MV-4-11 (cell line): ENCODE results near the gene GPX6.
"Not testable (repeated sequence)": the region's sequence is repeated elsewhere in the genome, so short reads cannot be mapped to it uniquely, and the experiment has no call there.

Experiments used
- DNase-seq: peaks from one replicate; lab custom pipeline; 2025; lab: John Stamatoyannopoulos, UW

GPX6 gene

GRCh38 chr6:28523241-28523622, 7.6 kb upstream of the GPX6 start:
- no peak for DNase-seq

GRCh38 chr6:28522594-28523240, 7.1 kb upstream of the GPX6 start:
- DNase-seq: no peak

- DNase-seq: no peak
Observed at GRCh38 chr6:28517964-28518363, 2.4 kb upstream of the GPX6 start.

- not testable (repeated sequence) for DNase-seq
Observed at GRCh38 chr6:28512387-28512786, 3.2 kb downstream of the GPX6 start.

- DNase-seq: no peak
Observed at GRCh38 chr6:28511628-28512300, 3.8 kb downstream of the GPX6 start.

- DNase-seq: peak; percentile 35
Observed at GRCh38 chr6:28506807-28507475, 8.7 kb downstream of the GPX6 start.

- no peak for DNase-seq
Observed at GRCh38 chr6:28505733-28506132, 9.9 kb downstream of the GPX6 start.

- not testable (repeated sequence) for DNase-seq
Observed at GRCh38 chr6:28502709-28503305, 12.8 kb downstream of the GPX6 start.

- DNase-seq: not testable (repeated sequence)
Observed at GRCh38 chr6:28502136-28502535, 13.5 kb downstream of the GPX6 start.

GRCh38 chr6:28501259-28501658, 14.3 kb downstream of the GPX6 start:
- no peak for DNase-seq

GRCh38 chr6:28497893-28498292, 17.7 kb downstream of the GPX6 start:
- no peak for DNase-seq

- no peak for DNase-seq
Observed at GRCh38 chr6:28497306-28497705, 18.3 kb downstream of the GPX6 start.

GRCh38 chr6:28496099-28496779, 19.4 kb downstream of the GPX6 start:
- DNase-seq: peak; percentile 34

GRCh38 chr6:28491984-28492317, 23.6 kb downstream of the GPX6 start:
- DNase-seq: no peak

GRCh38 chr6:28490205-28490890, 25.2 kb downstream of the GPX6 start:
- DNase-seq: no peak

- peak; percentile 50 for DNase-seq
Observed at GRCh38 chr6:28489366-28490204, 26.0 kb downstream of the GPX6 start.

- peak; percentile 73 for DNase-seq
Observed at GRCh38 chr6:28488916-28489365, 26.7 kb downstream of the GPX6 start.

- no peak for DNase-seq
Observed at GRCh38 chr6:28486988-28487742, 28.4 kb downstream of the GPX6 start.

- no peak for DNase-seq
Observed at GRCh38 chr6:28486533-28486932, 29.1 kb downstream of the GPX6 start.

GRCh38 chr6:28485482-28485881, 30.1 kb downstream of the GPX6 start:
- no peak for DNase-seq
